Measurements from ENCODE around the gene TBC1D8. TPM values are rescaled to one million over a fixed set of nuclear protein-coding genes. Genes with fewer than 3 reads are reported as not detected.

TBC1D8 gene
- total and polyA plus RNA-seq, 2 donors (not counting 1 experiment from before 2014, with no cell fraction given): 1.7 to 15.7 TPM

GRCh38 chr2:101007415-101008345 is 143.5 kb downstream of the TBC1D8 start:
- POLR2A ChIA-PET: no interaction called here
- intact Hi-C loops (cut with micrococcal nuclease): no loop called here
- H3K9ac ChIP-seq (ENCODE audit: low read length): no peak overlapping the region
- H3K4me3 ChIP-seq (ENCODE audit: control extremely low read depth in 1 of 5, extremely low read depth in 1 of 5, insufficient read depth in 1 of 5, low read depth in 2 of 5, low read length in 4 of 5): no peak overlapping the region
- no peak overlapping the region for H3K4me2 ChIP-seq (replicated peaks; ENCODE audit: low read depth, low read length, poor library complexity, severe bottlenecking)
- H3K36me3 ChIP-seq (replicated peaks in 1 of 2; ENCODE audit: control extremely low read depth in 1 of 2, control insufficient read depth in 1 of 2, extremely low read depth in 1 of 2, insufficient read depth in 2 of 2, low read length in 1 of 2): peaks cover 32 to 74% of the 10 kb centered on the region in 2 experiments
- ATAC-seq (ENCODE audit: low read depth): no peak
- no peak overlapping the region for H3K4me3 Mint-ChIP-seq
- no peaks in the 10 kb centered on the region for H3K9me3 ChIP-seq (ENCODE audit: control extremely low read depth in 1 of 3, control insufficient read depth in 2 of 3, insufficient read depth in 1 of 3, low read length in 2 of 3)
- H4K20me1 ChIP-seq (ENCODE audit: control insufficient read depth, insufficient read depth, low read length, poor library complexity, severe bottlenecking): peaks cover 33% of the 10 kb centered on the region
- CTCF ChIA-PET: interaction anchor here (1.4 to 8.9 kb wide), 2 partner anchors 143 to 197 kb away, joined by 4 to 213 read pairs; no protein-coding TSS in a partner anchor
- no peaks in the 10 kb centered on the region for H3K9me3 Mint-ChIP-seq (ENCODE audit: insufficient read depth)
- peaks cover 16% of the 10 kb centered on the region for H3K79me2 ChIP-seq (ENCODE audit: control insufficient read depth, insufficient read depth, low read length)
- TF ChIP-seq CTCF (IDR thresholded peaks at IDR 0.05): no peak
- no peak for TF ChIP-seq EZH2 (IDR thresholded peaks at IDR 0.05; ENCODE audit: borderline replicate concordance, insufficient read depth, low read depth, low read length, poor library complexity, severe bottlenecking)
- H3K27ac ChIP-seq (ENCODE audit: low read length in 2 of 2): no peak overlapping the region
- no peak overlapping the region for H2AFZ ChIP-seq (ENCODE audit: insufficient read depth, low read depth, low read length, poor library complexity, severe bottlenecking)
- H3K27ac Mint-ChIP-seq: no peak overlapping the region
- H3K27me3 Mint-ChIP-seq: no peaks in the 10 kb centered on the region
- peaks cover 36% of the 10 kb centered on the region for H3K4me1 Mint-ChIP-seq
- peaks cover 11 to 14% of the 10 kb centered on the region in 2 donors for H3K4me1 ChIP-seq (ENCODE audit: control insufficient read depth in 2 of 2, insufficient read depth in 2 of 2, low read length in 2 of 2)
- no peak for DNase-seq
- no peaks in the 10 kb centered on the region for H3K27me3 ChIP-seq (replicated peaks in 1 of 4; ENCODE audit: control extremely low read depth in 1 of 4, control insufficient read depth in 3 of 4, insufficient read depth in 4 of 4, low read length in 3 of 4)
- 89% methylated on average over 7 of the region's 11 CpGs for WGBS (ENCODE audit: insufficient coverage)

Measured in B cell (primary cell).